Measurements from ENCODE around the gene HEATR9. TPM values are rescaled to one million over a fixed set of nuclear protein-coding genes. Genes with fewer than 3 reads are reported as not detected.

HEATR9 gene
- total and polyA plus RNA-seq, 2 of the 13 experiments (the other 11 are each of a cell fraction or from before 2014, with no cell fraction given), result not detected

GRCh38 chr17:35856603-35857002 lies 12.1 kb downstream of the HEATR9 start:
- no peaks in the 10 kb centered on the region for H3K27me3 ChIP-seq (ENCODE audit: control insufficient read depth in 1 of 2, insufficient read depth in 2 of 2, low read length in 2 of 2)
- in situ Hi-C loops (cut with HindIII; ENCODE audit: extremely low pct_ligation_motif_present, low pct_unique_long_range_greater_than_20kb) (no loop called here), intact Hi-C loops (cut with micrococcal nuclease; ENCODE audit: unreplicated experiment) (no loop called here)
- no peak for ATAC-seq
- H3K9me3 ChIP-seq (ENCODE audit: low read length), result no peaks in the 10 kb centered on the region
- H3K4me3 ChIP-seq (replicated peaks in 1 of 3; ENCODE audit: insufficient read depth in 1 of 3, low read depth in 2 of 3, low read length in 3 of 3), result no peak overlapping the region
- no TSS peak for BruUV-seq (replicated peaks)
- H3K4me2 ChIP-seq (ENCODE audit: low read depth, low read length), result no peak overlapping the region
- no peak for TF ChIP-seq MYPOP (CRISPR knock-in tag; IDR thresholded peaks at IDR 0.05)
- no peak for TF ChIP-seq ZNF788 (CRISPR knock-in tag; IDR thresholded peaks at IDR 0.05; ENCODE audit: borderline replicate concordance)
- no peak for TF ChIP-seq DNMT1 (CRISPR knock-in tag; IDR thresholded peaks at IDR 0.05)
- no peak for TF ChIP-seq ZNF414 (CRISPR knock-in tag; IDR thresholded peaks at IDR 0.05)
- TF ChIP-seq ZFP90 (CRISPR knock-in tag; IDR thresholded peaks at IDR 0.05; ENCODE audit: borderline replicate concordance), result no peak
- TF ChIP-seq WIZ (CRISPR knock-in tag; IDR thresholded peaks at IDR 0.05), result no peak
- no peak for DNase-seq (ENCODE audit: low spot score)
- H3K36me3 ChIP-seq (replicated peaks in 1 of 2; ENCODE audit: control insufficient read depth in 1 of 2, insufficient read depth in 2 of 2, low read length in 2 of 2), result no peaks in the 10 kb centered on the region
- no peak for FAIRE-seq
- H3K4me1 ChIP-seq (ENCODE audit: insufficient read depth, low read length), result peaks cover 7% of the 10 kb centered on the region; the same call in 1 of the 2 replicates
- 90% methylated on average over 2 of the region's 2 CpGs for WGBS (ENCODE audit: low lambda C conversion rate)
- H3K27ac ChIP-seq (ENCODE audit: extremely low read length, insufficient read depth, low read length), result no peak overlapping the region
- H3K9ac ChIP-seq (ENCODE audit: insufficient read depth, low read depth, low read length), result no peak overlapping the region
- no peak overlapping the region for H2AFZ ChIP-seq (ENCODE audit: low read length)
- ChIA-PET CTCF (ENCODE audit: low intra/inter-chr PET ratio, low total read pairs) (no interaction called here), POLR2A (no interaction called here)
- no peaks in the 10 kb centered on the region for H3K79me2 ChIP-seq (ENCODE audit: insufficient read depth, low read length)
- no peaks in the 10 kb centered on the region for H4K20me1 ChIP-seq (ENCODE audit: insufficient read depth, low read length)

GRCh38 chr17:35855965-35856364 lies 12.7 kb downstream of the HEATR9 start:
- intact Hi-C loops (cut with micrococcal nuclease; ENCODE audit: unreplicated experiment) (no loop called here), in situ Hi-C loops (cut with HindIII; ENCODE audit: extremely low pct_ligation_motif_present, low pct_unique_long_range_greater_than_20kb) (no loop called here)
- no peak for ATAC-seq
- Histone ChIP-seq H2AFZ (ENCODE audit: low read length) (no peak overlapping the region), H4K20me1 (ENCODE audit: insufficient read depth, low read length) (no peaks in the 10 kb centered on the region), H3K27ac (ENCODE audit: extremely low read length, insufficient read depth, low read length) (no peak overlapping the region), H3K27me3 (ENCODE audit: control insufficient read depth in 1 of 2, insufficient read depth in 2 of 2, low read length in 2 of 2) (no peaks in the 10 kb centered on the region), H3K79me2 (ENCODE audit: insufficient read depth, low read length) (no peaks in the 10 kb centered on the region), H3K4me1 (ENCODE audit: insufficient read depth, low read length) (peaks cover 7% of the 10 kb centered on the region; the same call in 1 of the 2 replicates), H3K36me3 (replicated peaks in 1 of 2; ENCODE audit: control insufficient read depth in 1 of 2, insufficient read depth in 2 of 2, low read length in 2 of 2) (no peaks in the 10 kb centered on the region; a peak in 1 of 5 replicates), H3K4me3 (replicated peaks in 1 of 3; ENCODE audit: insufficient read depth in 1 of 3, low read depth in 2 of 3, low read length in 3 of 3) (no peak overlapping the region), H3K9ac (ENCODE audit: insufficient read depth, low read depth, low read length) (no peak overlapping the region), H3K9me3 (ENCODE audit: low read length) (no peaks in the 10 kb centered on the region), H3K4me2 (ENCODE audit: low read depth, low read length) (no peak overlapping the region)
- no peak for FAIRE-seq
- 83% methylated on average over 5 of the region's 5 CpGs for WGBS (ENCODE audit: low lambda C conversion rate)
- POLR2A ChIA-PET, result no interaction called here
- no TSS peak for BruUV-seq (replicated peaks)
- TF ChIP-seq ZNF510 (CRISPR knock-in tag; IDR thresholded peaks at IDR 0.05; ENCODE audit: low read depth) (no peak), NR2C2 (CRISPR knock-in tag; IDR thresholded peaks at IDR 0.05; ENCODE audit: borderline replicate concordance) (no peak), NFYB (CRISPR knock-in tag; IDR thresholded peaks at IDR 0.05) (no peak), CHD4 (IDR thresholded peaks at IDR 0.05; ENCODE audit: borderline replicate concordance, low read length) (no peak), CHD2 (IDR thresholded peaks at IDR 0.05; ENCODE audit: low read depth, low read length) (no peak), ZNF614 (CRISPR knock-in tag; IDR thresholded peaks at IDR 0.05; ENCODE audit: borderline replicate concordance) (no peak)
- DNase-seq (ENCODE audit: low spot score), result no peak
- CTCF ChIA-PET (ENCODE audit: low intra/inter-chr PET ratio, low total read pairs), result no interaction called here

Measured in HepG2 (cell line).